Measurements from ENCODE around the gene PRR33.

- TF ChIP-seq POLR2A (IDR thresholded peaks at IDR 0.05) (no peak), CTCF (IDR thresholded peaks at IDR 0.05) (no peak)
Measured at GRCh38 chr11:1859004-1859403, 32.7 kb downstream of the PRR33 start.

All from heart left ventricle (tissue), 13 donors.